Ureter (tissue), 1 donor: ENCODE results near the gene TRAPPC6A. TPM values are rescaled to one million over a fixed set of nuclear protein-coding genes. Genes with fewer than 3 reads are reported as not detected.

Experiments
- DNase-seq: peaks from one replicate; pipeline ENCODE4 v3.0.0-alpha.2; 2020; ENCODE audit warnings: low spot score
- total RNA-seq: library from RNA; stranded (reverse); gene quantifications from one replicate; pipeline ENCODE4 v1.2.4, GENCODE V29; 2023
- donor health status: DM: yes; HTN: yes; CAD: no.

TRAPPC6A gene
- total RNA-seq, 1 donor from 2014 or later, result 37.7 TPM

DNA sequence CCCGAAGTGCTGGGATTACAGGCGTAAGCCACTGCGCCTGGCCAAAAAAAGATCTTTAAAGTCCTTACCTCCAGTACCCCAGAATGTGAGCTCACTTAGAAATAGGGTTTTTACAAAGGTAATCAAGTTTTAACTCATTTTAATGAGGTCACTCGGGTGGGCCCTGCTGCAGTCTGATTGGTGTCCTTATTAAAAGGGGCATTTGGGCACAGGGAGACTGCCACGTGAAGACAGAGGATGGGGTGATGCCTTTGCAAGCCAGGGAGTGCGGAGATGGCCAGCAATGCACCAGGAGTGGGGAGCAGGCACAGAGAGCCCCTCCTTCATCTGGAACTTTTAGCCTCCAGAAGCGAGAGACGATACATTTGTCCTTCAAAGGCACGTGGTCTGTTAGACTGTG, 28.9 kb downstream of the TRAPPC6A start:
- no peak for DNase-seq

DNA sequence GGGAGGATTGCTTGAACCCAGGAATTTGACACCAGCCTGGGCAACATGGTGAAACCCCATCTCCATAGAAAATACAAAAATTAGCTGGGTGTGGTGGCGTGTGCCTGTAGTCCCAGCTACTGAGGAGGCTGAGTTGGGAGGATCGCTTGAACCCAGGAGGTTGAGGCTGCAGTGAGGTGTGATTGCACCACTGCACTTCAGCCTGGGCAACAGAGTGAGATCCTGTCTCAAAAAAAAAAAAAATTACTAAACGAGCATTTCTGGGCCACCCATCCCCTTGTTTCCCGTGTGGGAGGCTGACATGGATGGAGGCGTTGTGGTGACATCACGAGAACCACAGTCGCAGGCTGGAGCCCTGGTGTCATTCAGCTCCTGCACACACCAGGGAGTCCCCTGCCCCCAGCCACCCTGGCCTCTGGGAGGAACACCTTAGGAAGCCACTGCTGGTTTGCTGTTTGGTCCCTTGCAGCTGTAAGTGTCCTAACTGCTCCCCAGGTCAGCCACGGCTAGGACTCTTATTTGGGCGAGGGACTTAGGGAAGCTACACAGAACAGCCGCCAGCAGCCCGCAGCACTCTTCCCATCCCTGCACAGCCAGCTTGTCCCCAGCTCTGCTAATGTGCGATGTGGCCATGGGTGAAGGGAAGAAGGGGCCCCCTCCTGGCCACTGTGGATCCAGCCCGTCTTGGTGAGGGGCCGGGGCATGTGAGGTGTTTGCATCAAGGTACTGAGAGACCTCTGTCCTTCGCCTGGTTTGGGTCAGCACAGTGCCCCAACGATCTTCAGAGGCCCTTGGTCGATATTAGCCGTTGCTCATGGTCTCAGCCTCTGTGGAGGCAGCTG, 30.0 kb downstream of the TRAPPC6A start:
- DNase-seq, result no peak

DNA sequence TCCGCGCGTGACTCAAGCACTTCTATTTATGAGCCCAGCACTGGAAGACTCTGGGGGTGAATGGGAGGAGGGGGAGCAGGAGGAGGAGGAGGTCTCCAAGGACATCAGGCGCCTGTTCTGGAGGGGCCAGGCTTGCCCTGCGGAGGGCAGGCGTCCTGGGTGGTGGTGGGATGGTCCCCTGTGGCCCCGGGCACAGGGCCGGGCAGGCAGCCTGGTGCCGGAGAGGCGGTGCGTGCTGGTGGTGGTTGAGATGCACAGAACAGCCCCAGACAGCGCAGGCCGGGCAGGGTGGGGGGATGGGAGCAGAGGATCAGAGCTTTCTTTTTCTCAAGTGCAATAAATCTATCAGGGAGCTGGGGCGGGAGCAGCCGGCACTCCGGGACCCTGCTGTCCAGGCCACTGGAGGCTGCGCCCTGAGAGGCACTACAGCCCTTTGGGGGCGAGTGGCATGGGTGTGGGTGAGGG, 31.3 kb downstream of the TRAPPC6A start:
- DNase-seq, result no peak

DNA sequence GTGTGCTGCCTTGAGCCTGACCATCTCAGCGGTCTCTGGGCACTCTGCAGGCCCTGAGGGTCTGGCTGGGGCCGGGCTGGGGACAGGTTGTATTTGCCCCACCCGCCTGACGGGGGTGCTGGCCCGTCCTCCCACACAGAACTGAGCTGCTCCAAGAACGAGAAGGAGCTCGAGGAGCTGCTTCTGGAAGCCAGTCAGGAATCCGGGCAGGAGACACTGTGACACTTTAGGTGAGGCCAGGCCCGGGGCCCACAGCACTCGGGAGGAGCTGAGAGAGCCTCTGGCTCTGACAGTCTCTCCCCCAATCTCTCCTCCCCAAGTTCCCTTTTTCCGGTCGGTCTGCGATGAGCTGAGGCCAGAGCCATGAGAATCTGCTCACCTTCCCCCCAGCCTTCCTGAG, 31.8 kb downstream of the TRAPPC6A start:
- no peak for DNase-seq

DNA sequence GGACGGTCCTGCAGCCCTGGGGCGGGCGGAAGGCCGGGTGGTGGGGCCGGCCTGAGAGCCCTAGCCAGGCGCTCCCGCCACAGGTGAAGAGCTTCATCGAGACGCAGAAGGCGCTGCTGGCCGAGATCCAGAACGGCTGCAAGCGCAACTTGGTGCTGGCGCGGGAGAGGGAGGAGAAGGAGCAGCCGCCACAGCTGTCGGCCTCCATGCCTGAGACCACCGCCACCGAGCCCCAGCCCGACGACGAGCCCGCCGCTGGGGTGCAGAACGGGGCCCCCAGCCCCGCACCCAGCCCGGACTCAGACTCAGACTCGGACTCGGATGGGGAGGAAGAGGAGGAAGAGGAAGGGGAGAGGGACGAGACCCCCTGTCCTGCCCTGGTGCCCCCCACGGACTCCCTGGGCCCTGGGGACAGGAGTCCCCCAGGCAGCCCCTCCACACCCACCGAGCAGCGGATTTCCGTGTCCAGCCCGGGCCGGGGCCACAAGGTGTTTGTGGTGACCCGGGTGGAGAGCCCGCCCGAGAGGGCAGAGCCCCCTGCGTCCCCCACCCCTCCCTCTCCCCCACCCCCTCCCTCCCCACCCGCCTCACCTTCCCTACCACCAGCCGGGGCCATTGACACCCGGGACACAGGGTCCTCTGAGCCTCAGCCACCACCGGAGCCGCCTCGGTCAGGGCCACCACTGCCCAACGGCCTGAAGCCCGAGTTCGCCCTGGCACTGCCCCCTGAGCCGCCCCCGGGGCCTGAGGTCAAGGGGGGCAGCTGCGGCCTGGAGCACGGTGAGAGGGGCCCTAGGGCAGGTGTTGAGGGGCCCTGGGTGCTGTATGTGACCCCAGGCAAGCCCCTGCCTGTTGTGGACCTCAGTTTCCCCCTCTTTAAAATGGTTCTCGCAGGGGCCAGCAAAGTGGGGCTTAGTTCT, 32.5 kb downstream of the TRAPPC6A start:
- no peak for DNase-seq

DNA sequence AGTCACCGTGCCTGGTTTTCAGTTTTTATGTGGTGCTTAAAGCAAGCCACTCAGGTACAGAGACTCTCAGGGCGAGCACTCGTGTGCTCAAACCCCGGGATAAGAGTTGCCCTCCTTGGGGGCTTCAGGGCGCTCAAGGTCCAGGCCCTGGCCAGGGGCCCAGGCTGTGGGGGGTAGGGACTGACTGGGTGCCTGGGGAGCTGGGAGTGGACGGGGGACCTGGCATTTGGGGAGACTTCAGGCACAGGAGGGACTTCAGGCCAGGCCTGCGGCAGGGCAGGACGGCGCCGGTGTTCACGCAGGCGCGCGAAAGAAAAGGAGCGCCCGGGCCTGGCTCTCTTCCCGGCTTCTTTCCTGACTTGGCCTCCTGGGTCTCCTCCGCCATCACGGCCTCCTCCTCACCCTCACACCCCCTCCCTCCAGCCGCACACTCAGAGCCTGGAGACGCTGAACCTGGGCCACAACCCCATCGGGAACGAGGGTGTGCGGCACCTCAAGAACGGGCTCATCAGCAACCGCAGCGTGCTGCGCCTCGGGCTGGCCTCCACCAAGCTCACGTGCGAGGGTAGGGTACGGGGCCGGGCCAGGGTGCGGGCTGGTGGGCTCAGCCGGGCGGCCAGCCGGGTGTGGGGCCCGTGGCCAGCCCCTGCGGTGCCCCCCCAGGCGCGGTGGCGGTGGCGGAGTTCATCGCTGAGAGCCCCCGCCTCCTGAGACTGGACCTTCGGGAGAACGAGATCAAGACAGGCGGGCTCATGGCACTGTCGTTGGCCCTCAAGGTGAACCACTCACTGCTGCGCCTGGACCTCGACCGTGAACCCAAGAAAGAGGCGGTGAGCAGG, 33.4 kb downstream of the TRAPPC6A start:
- no peak for DNase-seq

DNA sequence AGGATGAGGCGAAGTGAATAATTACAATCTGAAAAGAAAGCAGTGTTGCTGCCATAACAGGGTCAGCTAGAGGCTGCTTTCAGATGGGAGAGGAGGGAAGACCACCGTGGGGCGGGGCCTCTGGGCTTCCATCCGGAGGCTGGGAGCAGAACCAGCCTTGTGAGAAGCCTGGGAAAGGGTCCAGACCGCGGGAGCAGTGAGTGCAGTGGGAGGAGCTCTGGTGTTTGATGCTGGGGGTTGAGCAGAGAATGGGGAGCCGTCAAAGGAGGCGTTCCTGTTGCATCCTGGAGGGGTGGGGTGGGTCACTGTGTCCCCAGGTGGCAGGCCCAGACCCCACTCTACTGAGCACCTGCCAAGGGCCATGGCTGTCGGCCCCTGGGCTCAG, 35.3 kb downstream of the TRAPPC6A start:
- DNase-seq, result no peak

DNA sequence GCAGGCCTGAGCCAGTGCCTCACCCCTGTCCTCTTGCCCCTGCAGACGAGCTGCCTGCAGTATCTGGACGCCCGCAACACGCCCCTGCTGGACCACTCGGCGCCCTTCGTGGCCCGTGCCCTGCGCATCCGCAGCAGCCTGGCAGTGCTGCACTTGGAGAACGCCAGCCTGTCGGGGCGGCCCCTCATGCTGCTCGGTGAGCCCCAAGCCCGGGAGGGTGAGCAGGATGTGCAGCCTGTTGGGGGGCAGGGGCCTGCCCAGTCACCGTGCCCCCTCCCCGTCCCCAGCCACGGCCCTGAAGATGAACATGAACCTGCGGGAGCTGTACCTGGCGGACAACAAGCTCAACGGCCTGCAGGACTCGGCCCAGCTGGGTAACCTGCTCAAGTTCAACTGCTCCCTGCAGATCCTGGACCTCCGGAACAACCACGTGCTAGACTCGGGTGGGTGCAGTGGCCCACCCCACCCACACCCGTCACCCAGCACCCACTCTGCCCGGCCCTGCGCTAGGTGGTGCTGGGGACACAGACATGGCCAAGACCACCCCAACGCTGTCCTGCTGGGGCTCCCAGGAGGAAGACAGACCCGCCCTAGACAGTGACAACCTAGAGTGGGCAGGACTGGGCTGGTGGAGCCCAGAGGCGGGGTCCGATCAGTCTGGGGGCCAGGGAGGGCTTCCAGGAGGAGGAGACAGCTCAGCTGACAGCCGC, 35.9 kb downstream of the TRAPPC6A start:
- DNase-seq, result no peak

DNA sequence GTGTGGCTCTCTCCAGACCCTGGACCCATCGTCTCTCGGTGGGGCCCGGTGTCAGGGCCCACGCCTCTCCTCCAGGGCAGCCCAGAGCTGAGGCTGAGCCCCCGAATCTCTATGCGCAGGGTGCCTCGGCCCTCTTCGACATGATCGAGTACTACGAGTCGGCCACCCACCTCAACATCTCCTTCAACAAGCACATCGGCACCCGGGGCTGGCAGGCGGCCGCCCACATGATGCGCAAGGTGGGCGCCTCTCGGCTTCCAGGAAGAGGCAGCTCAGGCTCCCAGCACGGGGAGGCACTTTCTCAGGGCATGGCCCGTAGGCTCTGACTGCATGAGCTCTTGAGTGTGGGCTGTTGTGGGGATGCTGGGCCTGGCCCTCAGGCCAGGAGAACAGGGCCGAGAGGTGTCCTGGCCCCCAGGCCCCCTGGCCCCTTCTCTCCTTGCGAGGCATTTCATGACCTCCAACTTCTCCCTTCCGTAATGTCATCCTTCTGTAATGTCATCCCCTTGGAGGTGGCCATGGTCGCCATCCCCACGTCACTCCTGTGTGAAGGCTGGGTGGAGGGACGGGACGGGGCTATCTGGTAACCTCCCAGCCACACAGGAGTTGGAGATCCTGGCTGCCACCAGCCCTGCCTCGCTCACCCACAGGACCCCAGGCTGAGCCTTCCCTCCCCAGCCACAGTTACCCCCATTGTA, 36.7 kb downstream of the TRAPPC6A start:
- DNase-seq, result no peak

DNA sequence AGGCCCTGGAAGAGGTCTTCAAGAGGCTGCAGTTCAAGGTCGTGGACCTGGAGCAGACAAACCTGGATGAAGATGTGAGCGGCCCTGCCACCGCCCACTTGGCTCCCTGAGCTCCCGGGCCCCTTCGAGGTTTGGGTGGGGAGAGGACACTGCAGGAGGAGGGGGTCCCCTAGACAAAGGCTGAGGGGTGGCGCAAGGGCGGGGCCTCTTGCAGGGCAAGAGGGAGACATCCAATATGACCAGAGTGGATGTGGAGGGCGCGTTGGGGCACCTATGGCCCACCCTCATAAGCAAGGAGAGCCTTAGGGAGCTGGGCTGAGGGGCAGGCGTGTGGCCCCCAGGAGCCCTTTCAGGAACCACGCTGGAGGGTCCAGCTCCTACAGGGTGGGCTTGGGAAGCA, 37.5 kb downstream of the TRAPPC6A start:
- no peak for DNase-seq

DNA sequence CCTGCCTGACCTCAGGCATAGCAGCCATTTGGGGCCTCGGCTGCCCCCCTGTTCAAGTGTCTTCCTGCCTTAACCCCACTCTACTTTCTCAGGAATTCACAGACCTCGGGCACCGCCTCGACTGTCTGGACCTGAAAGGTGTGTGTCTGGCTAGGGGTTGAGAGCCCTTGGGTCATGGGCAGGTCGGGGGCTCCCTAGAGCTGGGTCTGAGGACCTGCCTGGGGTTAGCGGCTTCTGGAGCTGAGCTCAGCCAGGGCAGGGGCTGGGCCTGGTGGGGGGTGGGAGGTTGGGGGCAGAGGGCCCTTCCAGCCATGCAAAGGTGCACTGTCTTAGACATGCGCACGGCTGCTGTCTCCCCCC, 37.9 kb downstream of the TRAPPC6A start:
- DNase-seq, result no peak

DNA sequence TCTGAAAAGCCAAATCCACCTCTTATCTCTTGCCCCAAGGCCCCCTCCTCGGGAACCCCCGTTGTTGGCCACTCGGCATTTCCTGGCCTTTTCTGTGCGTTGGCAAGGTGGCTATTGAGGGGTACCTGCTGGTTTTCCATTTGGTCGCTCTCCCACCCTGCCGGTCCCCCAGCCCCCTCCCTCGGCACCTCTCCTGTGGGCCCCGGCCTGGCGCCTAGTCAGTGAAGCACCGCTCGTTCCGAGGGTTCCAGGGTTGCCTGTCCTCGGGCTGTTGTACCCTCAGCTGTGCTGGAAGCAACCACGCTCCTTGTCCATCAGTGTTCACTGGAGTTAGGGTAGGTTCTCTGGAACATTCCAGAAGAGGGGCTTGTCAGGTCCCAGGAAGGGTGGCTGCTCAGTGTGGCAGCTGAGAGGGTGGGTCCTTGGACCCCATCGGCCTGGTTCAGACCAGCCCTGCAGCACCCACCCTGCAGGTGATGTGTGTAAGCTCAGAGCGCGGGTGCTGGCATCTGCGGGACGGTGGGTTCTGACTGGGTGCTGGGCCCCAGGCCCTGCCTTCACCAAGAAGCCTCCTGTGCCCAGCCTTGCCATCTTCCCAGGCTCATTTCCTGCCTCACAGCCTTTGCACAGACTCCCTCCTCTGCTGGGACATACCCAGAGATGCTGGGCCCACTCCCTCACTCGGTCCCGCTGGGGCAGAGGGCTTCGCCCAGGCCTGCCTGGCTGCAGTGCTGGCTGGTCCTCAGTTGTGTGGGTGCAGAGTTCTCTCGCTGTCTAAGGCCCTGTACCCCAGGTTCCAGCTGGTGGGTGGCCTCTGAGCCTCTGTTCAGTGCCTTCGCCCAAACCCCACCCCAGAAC, 38.5 kb downstream of the TRAPPC6A start:
- DNase-seq, result no peak

DNA sequence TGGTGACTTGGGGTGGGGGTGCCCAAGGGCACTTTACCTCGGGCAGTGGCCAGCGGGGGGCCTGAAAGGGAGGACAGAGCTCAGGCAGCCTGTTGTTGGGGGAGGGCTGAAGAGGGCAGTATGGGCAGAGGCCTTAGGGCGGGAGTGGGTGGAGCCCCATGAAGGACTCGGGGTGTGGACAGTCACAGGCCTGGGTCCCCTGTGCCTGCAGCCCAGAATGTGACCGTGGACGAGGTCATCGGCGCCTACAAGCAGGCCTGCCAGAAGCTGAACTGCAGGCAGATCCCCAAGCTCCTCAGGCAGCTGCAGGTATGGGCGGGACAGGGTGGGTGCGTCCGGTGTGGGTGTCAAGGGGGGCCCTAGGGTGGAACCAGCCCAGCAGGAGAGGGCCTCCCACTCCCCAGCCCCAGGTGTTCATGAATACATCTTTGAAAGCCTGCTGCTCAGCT, 39.7 kb downstream of the TRAPPC6A start:
- no peak for DNase-seq

DNA sequence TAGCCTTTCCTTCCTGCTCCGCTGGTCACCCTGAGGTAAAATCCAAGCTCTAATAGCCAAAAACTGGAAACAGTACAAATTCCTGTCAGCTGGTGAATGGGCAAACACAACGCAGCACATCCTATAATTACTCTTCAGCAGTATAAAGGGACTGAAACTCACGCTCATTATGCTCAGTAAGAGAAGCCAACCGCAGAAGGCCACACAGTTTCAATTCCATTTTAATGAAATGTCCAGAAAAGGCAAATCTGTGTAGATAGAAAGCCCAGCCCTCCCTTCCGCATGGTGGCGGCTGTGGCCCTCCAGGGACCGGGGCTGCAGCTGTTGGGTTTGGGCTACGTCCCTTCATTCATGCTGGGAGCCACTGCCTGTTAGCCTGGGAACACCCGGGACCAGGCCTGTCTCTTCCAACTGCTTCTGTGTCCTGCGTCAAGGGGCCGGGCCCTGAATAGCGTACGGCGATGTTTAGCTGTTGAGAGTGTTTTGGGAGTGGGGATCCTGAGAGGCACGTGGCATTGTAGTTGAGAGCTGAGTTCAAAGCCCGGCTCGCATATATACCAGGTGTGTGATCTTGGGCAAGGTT, 40.8 kb downstream of the TRAPPC6A start:
- DNase-seq, result no peak

DNA sequence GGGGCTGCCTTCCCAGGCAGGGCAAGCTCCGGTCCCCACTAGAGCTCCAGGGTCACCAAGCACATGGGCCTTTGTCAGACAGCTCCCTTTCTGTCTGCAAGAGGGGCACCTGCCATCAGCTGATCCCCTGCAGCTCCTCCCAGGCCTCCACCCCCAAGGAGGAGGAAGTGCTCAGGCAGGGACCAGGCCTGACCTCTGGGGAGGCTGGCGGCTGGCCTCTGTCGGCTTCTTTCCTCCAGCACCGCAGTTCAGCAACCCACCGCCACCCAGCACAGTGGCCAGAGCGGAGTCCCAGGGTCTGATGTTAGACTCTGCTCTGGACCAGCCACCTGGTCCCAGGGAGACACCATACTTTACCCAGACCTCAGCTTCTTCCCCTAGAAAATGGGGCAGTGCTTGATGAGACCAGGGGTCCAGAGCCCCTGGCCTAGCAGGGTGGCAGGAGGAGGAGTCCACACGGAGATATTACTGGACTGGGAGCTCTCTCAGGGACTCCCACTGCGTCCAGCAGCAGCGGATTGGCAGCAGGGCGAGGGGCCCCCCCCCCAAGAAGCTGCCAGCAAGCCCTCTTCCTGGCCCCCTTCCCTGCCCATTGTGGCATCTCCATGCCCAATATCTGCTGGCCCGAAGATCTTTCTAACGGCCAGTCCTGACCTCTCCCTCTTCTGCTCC, 41.4 kb downstream of the TRAPPC6A start:
- DNase-seq, result no peak

DNA sequence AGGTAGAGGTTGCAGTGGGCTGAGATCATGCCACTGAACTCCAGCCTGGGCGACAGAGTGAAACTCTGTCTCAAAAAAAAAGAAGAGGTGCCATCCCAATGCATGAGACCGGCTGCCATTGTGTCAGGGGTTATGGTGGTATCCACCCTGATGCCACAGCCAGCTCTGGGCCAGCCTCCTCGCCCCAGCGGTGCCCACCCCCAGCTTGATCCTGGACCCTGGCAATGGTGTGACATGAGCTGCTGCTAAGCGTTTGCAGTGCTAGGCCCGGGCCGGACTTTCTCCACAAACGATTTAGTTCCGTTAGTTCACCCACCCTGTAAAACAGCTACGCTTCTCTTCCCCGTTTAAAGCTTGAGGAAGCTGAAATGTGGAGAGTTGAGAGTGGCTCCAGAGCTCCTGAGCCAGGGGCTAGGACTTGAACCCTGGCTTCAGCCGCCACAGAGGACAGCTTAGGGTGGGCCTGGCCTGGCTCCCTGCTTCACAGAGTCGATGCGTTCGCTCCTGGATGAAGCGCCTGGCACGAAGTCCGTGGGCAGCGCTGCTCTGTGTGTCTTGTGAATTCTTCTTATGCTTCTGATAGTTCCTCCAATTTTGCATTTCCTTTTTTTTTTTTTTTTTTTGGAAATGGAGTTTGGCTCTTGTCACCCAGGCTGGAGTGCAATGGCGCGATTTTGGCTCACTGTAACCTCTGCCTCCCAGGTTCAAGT, 42.7 kb downstream of the TRAPPC6A start:
- no peak for DNase-seq

DNA sequence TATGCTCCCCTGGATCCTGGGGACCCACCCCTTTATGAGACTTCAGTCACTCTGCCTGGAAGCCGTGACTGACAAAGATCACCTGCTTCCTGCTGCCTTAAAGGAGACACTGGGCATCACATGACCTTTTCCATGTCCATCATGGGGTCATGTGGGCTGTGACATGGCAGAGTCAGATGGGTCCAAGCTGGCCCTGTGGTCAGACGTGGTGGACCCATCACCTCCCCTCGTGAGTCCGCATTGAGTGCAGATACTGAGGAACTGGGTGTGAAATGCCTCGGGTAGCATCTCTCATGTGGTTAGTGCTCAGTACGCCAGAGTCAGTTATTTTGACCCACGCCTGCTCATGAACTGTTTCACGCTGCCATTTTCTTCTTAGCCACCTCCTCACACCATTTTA, 44.4 kb downstream of the TRAPPC6A start:
- no peak for DNase-seq
